ES-I3 (cell line): Measurements from ENCODE around the gene CALCOCO1.

Experiments used
- H3K36me3 ChIP-seq: 2 replicates; pipeline ENCODE4 v1.6.1; 2013; ENCODE audit warnings: mild to moderate bottlenecking, low read length, control low read depth, moderate library complexity; ENCODE audit not compliant: insufficient read depth
- H3K4me1 ChIP-seq: 2 replicates; pipeline ENCODE4 v1.6.1; 2013; ENCODE audit warnings: mild to moderate bottlenecking, control low read depth, low read length; ENCODE audit not compliant: insufficient read depth
- H3K9ac ChIP-seq: 2 replicates; pipeline ENCODE4 v1.6.1; 2013; ENCODE audit warnings: low read depth, mild to moderate bottlenecking, low read length, moderate library complexity
- H3K9me3 ChIP-seq: 2 replicates; pipeline ENCODE4 v1.6.1; 2013; ENCODE audit warnings: mild to moderate bottlenecking, low read length, moderate library complexity; ENCODE audit not compliant: control insufficient read depth, insufficient read depth

Gene CALCOCO1

DNA sequence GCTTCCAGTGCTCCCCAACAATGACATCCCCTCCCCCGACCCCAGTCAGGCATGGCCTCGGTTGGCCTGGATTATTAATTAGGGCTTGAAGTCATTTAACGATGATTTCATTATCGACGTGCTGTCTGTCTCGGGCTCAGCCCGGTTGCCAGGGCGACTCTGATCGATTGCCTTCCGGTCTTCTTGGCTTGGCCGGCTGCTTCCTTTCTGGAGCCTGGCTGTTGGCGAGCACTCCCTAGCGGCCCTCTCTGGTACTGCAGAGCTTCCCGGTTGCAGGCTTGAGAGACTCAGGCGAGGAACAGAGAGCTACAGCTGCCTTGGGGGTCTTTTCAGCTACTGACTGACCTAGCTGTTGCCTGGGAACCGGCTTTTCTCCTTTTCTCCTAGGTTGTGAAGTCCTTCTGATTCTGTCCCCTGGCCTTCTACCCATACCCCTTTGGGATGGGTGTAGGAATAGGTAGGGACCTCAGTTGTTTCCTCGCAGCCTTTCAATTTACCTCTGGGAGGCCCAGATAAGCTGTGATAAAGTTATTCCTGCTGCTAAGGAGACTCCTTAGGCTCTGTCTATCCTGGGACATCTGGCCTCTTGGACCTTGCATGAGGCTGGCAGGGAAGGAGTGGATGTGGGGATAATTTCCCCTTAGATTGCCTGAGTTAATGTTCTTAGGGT is 30.0 kb upstream of the CALCOCO1 start:
- Histone ChIP-seq H3K4me1 (peaks cover 5% of the 10 kb centered on the region; the same call in 1 of the 2 replicates), H3K36me3 (no peaks in the 10 kb centered on the region), H3K9me3 (no peaks in the 10 kb centered on the region), H3K9ac (peak overlapping the region; percentile 40; the same call in 1 of the 2 replicates)

DNA sequence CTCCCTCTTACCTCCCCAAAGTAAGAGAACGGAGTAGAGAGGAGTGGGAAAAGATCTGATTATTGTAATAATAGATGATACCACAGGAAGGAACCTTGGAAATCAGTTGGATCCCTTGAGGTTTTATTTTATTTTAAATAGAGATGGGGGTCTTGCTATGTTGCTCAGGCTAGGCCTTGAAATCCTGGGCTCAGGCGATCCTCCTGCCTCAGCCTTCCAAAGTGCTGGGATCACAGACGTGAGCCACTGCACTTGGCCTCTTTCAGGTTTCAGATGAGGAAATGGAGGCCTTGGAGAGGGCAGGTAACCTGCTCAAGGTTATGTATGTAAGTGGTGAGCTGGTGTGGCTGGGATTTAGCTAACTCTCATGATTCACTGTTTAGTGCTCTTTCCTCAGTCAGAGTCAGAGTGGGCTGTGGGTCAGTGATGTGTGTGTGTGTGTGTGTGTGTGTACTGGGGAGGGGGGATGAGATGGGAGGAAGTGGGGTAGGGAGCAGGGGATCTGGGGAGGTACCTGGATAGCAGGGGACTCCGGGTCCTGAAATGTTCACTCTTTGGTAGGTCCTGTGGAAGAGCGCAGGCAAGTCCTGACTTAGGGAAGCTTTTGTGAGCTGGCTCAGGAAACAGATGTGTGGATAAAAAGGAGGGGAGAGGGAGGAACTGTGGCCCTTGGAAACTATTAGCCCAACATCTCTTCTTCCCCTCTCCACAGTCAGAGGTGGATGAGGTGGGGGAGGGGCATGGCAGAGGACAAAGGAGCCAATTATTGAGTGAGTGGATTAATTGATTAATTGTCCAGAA is 29.2 kb upstream of the CALCOCO1 start:
- peaks cover 5% of the 10 kb centered on the region; the same call in 1 of the 2 replicates for H3K4me1 ChIP-seq
- no peaks in the 10 kb centered on the region for H3K36me3 ChIP-seq
- H3K9ac ChIP-seq: peak overlapping the region; percentile 40; the same call in 1 of the 2 replicates
- no peaks in the 10 kb centered on the region for H3K9me3 ChIP-seq

GRCh38 chr12:53755893-53756292 is 28.6 kb upstream of the CALCOCO1 start:
- Histone ChIP-seq H3K9me3 (no peaks in the 10 kb centered on the region), H3K36me3 (no peaks in the 10 kb centered on the region), H3K4me1 (peaks cover 5% of the 10 kb centered on the region; the same call in 1 of the 2 replicates), H3K9ac (no peak overlapping the region)

GRCh38 chr12:53755451-53755891 is 28.2 kb upstream of the CALCOCO1 start:
- Histone ChIP-seq H3K36me3 (no peaks in the 10 kb centered on the region), H3K9me3 (no peaks in the 10 kb centered on the region), H3K9ac (no peak overlapping the region), H3K4me1 (peaks cover 9% of the 10 kb centered on the region; the same call in 1 of the 2 replicates)

GRCh38 chr12:53754633-53755264 is 27.5 kb upstream of the CALCOCO1 start:
- no peaks in the 10 kb centered on the region for H3K9me3 ChIP-seq
- H3K9ac ChIP-seq: no peak overlapping the region
- no peaks in the 10 kb centered on the region for H3K36me3 ChIP-seq
- H3K4me1 ChIP-seq: peaks cover 11% of the 10 kb centered on the region; the same call in 1 of the 2 replicates

DNA sequence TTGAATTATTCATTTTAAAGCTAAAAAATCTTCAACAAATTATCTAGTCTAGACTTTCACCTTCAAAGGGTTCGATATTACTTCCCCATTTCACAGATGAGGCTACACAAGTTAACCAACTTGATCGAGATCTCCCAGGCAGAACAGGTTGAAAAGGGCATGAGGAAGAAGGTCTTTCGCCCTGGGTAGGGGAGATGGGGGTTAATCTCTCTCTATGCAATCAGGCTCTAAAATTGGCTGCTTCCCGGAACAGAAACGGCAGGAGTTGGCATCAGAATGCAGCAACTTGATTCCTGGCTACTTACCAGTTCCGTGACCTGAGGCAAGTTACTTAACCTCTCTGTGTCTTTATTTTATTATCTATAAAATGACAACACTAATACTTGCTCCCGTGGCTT is 26.9 kb upstream of the CALCOCO1 start:
- no peak overlapping the region for H3K9ac ChIP-seq
- H3K4me1 ChIP-seq: peaks cover 11% of the 10 kb centered on the region; the same call in 1 of the 2 replicates

GRCh38 chr12:53752621-53753020 is 25.4 kb upstream of the CALCOCO1 start:
- no peak overlapping the region for H3K9ac ChIP-seq
- H3K9me3 ChIP-seq: no peaks in the 10 kb centered on the region
- H3K4me1 ChIP-seq: peaks cover 11% of the 10 kb centered on the region; the same call in 1 of the 2 replicates
- no peaks in the 10 kb centered on the region for H3K36me3 ChIP-seq

More for the DNA sequence above, 26.9 kb upstream of the CALCOCO1 start:
- H3K9me3 ChIP-seq: no peaks in the 10 kb centered on the region
- H3K36me3 ChIP-seq: no peaks in the 10 kb centered on the region

DNA sequence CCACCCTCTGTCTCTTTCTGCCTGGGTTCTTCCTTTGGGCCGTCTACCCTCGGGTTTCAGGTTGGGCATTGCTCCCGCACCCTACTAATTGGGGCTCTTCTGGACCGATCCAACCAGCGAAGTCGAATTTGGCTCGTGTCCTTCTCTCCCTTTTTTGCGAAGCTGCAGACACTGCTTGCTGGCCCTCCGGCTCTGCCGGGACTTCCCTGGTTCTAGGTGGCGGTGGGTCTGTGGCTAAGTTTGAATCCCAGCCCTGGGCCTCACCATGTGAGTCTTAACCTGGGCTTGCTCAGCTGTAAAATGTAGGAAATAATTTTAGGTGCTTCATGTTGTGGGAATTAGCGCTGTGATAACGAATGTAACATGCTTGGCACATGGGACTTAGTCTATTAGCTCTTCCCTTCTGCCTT is 24.9 kb upstream of the CALCOCO1 start:
- H3K36me3 ChIP-seq: no peaks in the 10 kb centered on the region
- peaks cover 11% of the 10 kb centered on the region; the same call in 1 of the 2 replicates for H3K4me1 ChIP-seq
- no peaks in the 10 kb centered on the region for H3K9me3 ChIP-seq
- peak overlapping the region; percentile 60; the same call in 1 of the 2 replicates for H3K9ac ChIP-seq

DNA sequence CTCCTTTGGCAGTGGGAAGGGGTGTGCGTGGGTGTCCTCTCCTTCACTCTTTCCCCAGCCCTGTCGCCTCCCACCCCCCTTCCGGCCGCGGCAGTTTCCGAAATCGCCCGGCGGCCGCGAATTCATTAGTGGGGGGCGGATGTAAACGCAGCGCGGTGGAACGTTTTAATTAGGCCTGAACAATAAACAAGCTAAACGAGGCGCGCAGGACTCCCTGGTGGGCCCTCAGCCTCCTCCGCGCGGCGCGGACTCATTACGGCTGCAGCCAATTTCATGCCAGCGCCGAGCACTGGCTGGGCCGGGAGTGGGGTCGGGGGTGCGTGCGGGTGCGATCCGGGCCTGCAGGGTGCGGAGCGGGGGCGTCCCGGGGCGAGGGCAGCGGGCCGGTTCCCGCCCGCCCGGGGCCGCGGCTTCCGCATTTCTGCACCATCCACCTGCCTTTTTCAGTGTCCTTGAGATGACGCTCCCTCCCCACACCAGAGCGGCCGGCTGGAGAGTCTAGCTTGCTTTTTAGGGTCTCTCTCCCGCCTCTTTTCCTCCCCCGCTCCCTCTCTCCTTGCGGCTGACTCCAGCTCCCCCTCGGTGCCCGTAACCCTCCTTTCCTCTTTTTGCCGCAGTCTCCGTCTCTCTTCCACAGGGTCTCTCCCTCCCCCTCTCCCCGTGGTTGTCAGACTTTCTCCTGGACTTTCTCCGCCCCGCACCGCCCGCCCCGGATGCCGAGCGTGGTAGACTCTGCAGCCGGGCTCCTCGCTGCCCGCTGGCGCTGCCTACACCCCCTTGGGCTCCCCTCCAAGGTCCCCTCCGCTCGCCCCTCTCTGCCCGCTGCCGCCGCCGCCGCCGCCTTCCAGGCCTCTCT is 24.3 kb upstream of the CALCOCO1 start, which contains the start of gene CISTR:
Gene CISTR (minus strand): TSS at position 644 of the 856 bp plus-strand sequence.
- H3K4me1 ChIP-seq: peaks cover 10% of the 10 kb centered on the region; the same call in 1 of the 2 replicates
- H3K9ac ChIP-seq: peak within 1 kb of the TSS; percentile 60
- H3K36me3 ChIP-seq: no peaks in the 10 kb centered on the region
- H3K9me3 ChIP-seq: no peaks in the 10 kb centered on the region

DNA sequence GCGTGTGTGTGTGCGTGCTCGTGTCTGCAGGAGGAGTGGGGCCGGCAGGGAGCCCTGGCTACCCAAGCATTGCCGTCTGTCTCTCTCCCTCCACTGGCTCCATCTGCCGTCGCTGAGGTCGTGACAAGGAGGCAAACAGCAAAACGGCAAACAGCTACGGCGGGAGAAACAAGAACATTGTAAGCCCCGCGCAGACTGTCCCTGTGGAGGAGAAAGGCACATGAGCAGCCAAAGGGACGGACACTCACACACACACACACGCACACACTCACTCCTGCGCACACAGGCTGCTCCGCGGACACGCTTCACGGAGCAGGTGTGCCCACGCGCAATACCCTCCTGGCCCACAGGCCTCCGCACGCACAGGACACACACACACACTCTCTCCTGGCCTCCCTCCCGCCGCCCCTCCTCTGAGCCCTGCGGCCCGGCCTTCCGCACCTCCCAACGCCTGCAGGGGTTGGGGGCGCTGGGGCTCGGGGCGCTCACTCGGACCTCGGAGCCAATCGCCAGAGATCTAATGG is 23.6 kb upstream of the CALCOCO1 start:
- H3K4me1 ChIP-seq: peaks cover 9% of the 10 kb centered on the region; the same call in 1 of the 2 replicates
- peak overlapping the region; percentile 60; the same call in 1 of the 2 replicates for H3K9ac ChIP-seq
- no peaks in the 10 kb centered on the region for H3K9me3 ChIP-seq
- no peaks in the 10 kb centered on the region for H3K36me3 ChIP-seq

GRCh38 chr12:53749986-53750811 is 22.9 kb upstream of the CALCOCO1 start:
- Histone ChIP-seq H3K36me3 (no peaks in the 10 kb centered on the region), H3K4me1 (peaks cover 9% of the 10 kb centered on the region; the same call in 1 of the 2 replicates), H3K9ac (peak overlapping the region; percentile 60; the same call in 1 of the 2 replicates), H3K9me3 (no peaks in the 10 kb centered on the region)

- H3K36me3 ChIP-seq: no peaks in the 10 kb centered on the region
- H3K9me3 ChIP-seq: no peaks in the 10 kb centered on the region
- peaks cover 9% of the 10 kb centered on the region; the same call in 1 of the 2 replicates for H3K4me1 ChIP-seq
- no peak overlapping the region for H3K9ac ChIP-seq
Observed at GRCh38 chr12:53748072-53748840, 21.0 kb upstream of the CALCOCO1 start.
